ENCODE measurements around the gene SEC61A2.

- peak in 2 of 7 experiments; percentile 9 to 12 for TF ChIP-seq CTCF (IDR thresholded peaks at IDR 0.05)
- peak; percentile 42 to 81 (median 77) for TF ChIP-seq POLR2A (IDR thresholded peaks at IDR 0.05)
Measured at GRCh38 chr10:12129222-12130111, at the start of gene SEC61A2.

All from body of pancreas (tissue), 4 donors.